Activated B cell treated with CpG ODN at 0.5 μM for 24 hours (primary cell): ENCODE data around the gene NCBP3. TPM values are rescaled to one million over a fixed set of nuclear protein-coding genes. Genes with fewer than 3 reads are reported as not detected.

Experiments used
- ATAC-seq: fragments of 200-7000 bp; cut with Tn5 transposase; one replicate; pipeline ENCODE4 v1.10.0; 2021; ENCODE audit warnings: low read depth, mild to moderate bottlenecking, moderate library complexity
- CTCF ChIA-PET: fragments of 350-600 bp; sonication (Branson Sonifier 250); formaldehyde crosslinking; loops from one replicate; lab custom pipeline; 2021; ENCODE audit warnings: antibody characterized with exemption; lab: Charles Lee
- POLR2A ChIA-PET: fragments of 350-600 bp; sonication (Branson Sonifier 250); formaldehyde crosslinking; loops from one replicate; lab custom pipeline; 2021; ENCODE audit warnings: antibody characterized with exemption; lab: Charles Lee
- DNase-seq: peaks from one replicate; pipeline ENCODE4 v3.0.0; 2022
- H3K27ac Mint-ChIP-seq: one replicate; pipeline ENCODE4 v1.8.0; 2020; ENCODE audit warnings: mixed read lengths
- H3K27me3 Mint-ChIP-seq: one replicate; pipeline ENCODE4 v1.8.0; 2021; ENCODE audit warnings: mixed read lengths
- H3K36me3 Mint-ChIP-seq: one replicate; pipeline ENCODE4 v1.8.0; 2021; ENCODE audit warnings: low read depth, mixed read lengths
- H3K4me1 Mint-ChIP-seq: one replicate; pipeline ENCODE4 v1.8.0; 2021; ENCODE audit warnings: mixed read lengths
- H3K4me3 Mint-ChIP-seq: one replicate; pipeline ENCODE4 v1.8.0; 2020; ENCODE audit warnings: mild to moderate bottlenecking, mixed read lengths
- H3K9me3 Mint-ChIP-seq: one replicate; pipeline ENCODE4 v1.8.0; 2020; ENCODE audit warnings: mixed read lengths
- CTCF ChIP-seq: fragments of 200-600 bp; IDR thresholded peaks from one replicate; pipeline ENCODE4 v1.8.0; 2022; ENCODE audit warnings: antibody characterized with exemption, mild to moderate bottlenecking
- intact Hi-C: fragments of 100-400 bp; cut with micrococcal nuclease; formaldehyde crosslinking; loops from one replicate; pipeline ENCODE4 v1.15.1; 2024
- total RNA-seq: library from RNA; stranded (reverse); gene quantifications from 2 replicates; pipeline ENCODE4 v1.2.3, GENCODE V29; 2022

NCBP3 gene
- total RNA-seq, 1 donor from 2014 or later, result 49.5 TPM

- peaks cover 31% of the 10 kb centered on the region for H3K4me1 Mint-ChIP-seq
- POLR2A ChIA-PET, result no interaction called here
- no peak for TF ChIP-seq CTCF
- intact Hi-C loops, result no loop called here
- H3K36me3 Mint-ChIP-seq, result no peaks in the 10 kb centered on the region
- CTCF ChIA-PET, result interaction anchor here (1.4 to 1.5 kb wide), 2 partner anchors 28 to 58 kb away, joined by 3 to 5 read pairs; no protein-coding TSS in a partner anchor
- H3K27ac Mint-ChIP-seq, result no peak overlapping the region
- ATAC-seq (no peak), DNase-seq (no peak)
- no peak overlapping the region for H3K4me3 Mint-ChIP-seq
- H3K27me3 Mint-ChIP-seq, result no peaks in the 10 kb centered on the region
- H3K9me3 Mint-ChIP-seq, result no peaks in the 10 kb centered on the region
Measured at GRCh38 chr17:3768769-3769168, 77.3 kb downstream of the NCBP3 start.

- Mint-ChIP-seq H3K4me3 (no peak overlapping the region), H3K36me3 (no peaks in the 10 kb centered on the region), H3K9me3 (no peaks in the 10 kb centered on the region), H3K27ac (no peak overlapping the region), H3K27me3 (no peaks in the 10 kb centered on the region), H3K4me1 (peaks cover 35% of the 10 kb centered on the region)
- no peak for TF ChIP-seq CTCF
- ATAC-seq, result no peak
- ChIA-PET CTCF (no interaction called here), POLR2A (no interaction called here)
- intact Hi-C loops, result no loop called here
- DNase-seq, result no peak
Measured at GRCh38 chr17:3768341-3768740, 77.7 kb downstream of the NCBP3 start.

- no peak for DNase-seq
- TF ChIP-seq CTCF, result no peak
- H3K9me3 Mint-ChIP-seq, result no peaks in the 10 kb centered on the region
- no peak overlapping the region for H3K4me3 Mint-ChIP-seq
- H3K27ac Mint-ChIP-seq, result no peak overlapping the region
- no peaks in the 10 kb centered on the region for H3K36me3 Mint-ChIP-seq
- CTCF ChIA-PET, result interaction anchor here (0.7 to 1.5 kb wide), 5 partner anchors 15 to 93 kb away, joined by 3 read pairs; partner anchors contain the start of gene NCBP3
- intact Hi-C loops, result no loop called here
- POLR2A ChIA-PET, result no interaction called here
- H3K4me1 Mint-ChIP-seq, result peaks cover 32% of the 10 kb centered on the region
- no peaks in the 10 kb centered on the region for H3K27me3 Mint-ChIP-seq
- no peak for ATAC-seq
Measured at GRCh38 chr17:3766779-3767178, 79.3 kb downstream of the NCBP3 start.

- intact Hi-C loops, result loop anchor here (1.0 to 2.0 kb wide), 4 partner anchors 29 to 61 kb away; no protein-coding TSS in a partner anchor
- no peak for TF ChIP-seq CTCF
- Mint-ChIP-seq H3K36me3 (no peaks in the 10 kb centered on the region), H3K4me1 (peaks cover 29% of the 10 kb centered on the region), H3K27me3 (no peaks in the 10 kb centered on the region), H3K27ac (peak overlapping the region; percentile 82), H3K4me3 (no peak overlapping the region), H3K9me3 (no peaks in the 10 kb centered on the region)
- no peak for DNase-seq
- ChIA-PET CTCF (interaction anchor here (1.1 to 1.7 kb wide), 6 partner anchors 30 to 92 kb away, joined by 3 to 5 read pairs (median 3); partner anchors contain the start of gene NCBP3), POLR2A (interaction anchor here (0.8 to 2.1 kb wide), 4 partner anchors 10 to 249 kb away, joined by 3 to 13 read pairs (median 7); no protein-coding TSS in a partner anchor)
- no peak for ATAC-seq
Measured at GRCh38 chr17:3765981-3766380, 80.1 kb downstream of the NCBP3 start.

- ChIA-PET POLR2A (interaction anchor here (1.0 to 2.6 kb wide), 4 partner anchors 9 to 69 kb away, joined by 3 to 9 read pairs (median 3); partner anchors contain the start of gene P2RX5), CTCF (interaction anchor here (1.1 to 1.9 kb wide), 2 partner anchors 25 to 64 kb away, joined by 4 to 6 read pairs; no protein-coding TSS in a partner anchor)
- H3K27ac Mint-ChIP-seq, result peak overlapping the region; percentile 85
- DNase-seq (no peak), ATAC-seq (no peak)
- no peaks in the 10 kb centered on the region for H3K27me3 Mint-ChIP-seq
- H3K36me3 Mint-ChIP-seq, result no peaks in the 10 kb centered on the region
- intact Hi-C loops, result loop anchor here (2.0 kb wide), 2 partner anchors 27 to 53 kb away; no protein-coding TSS in a partner anchor
- H3K9me3 Mint-ChIP-seq, result no peaks in the 10 kb centered on the region
- H3K4me1 Mint-ChIP-seq, result peaks cover 21% of the 10 kb centered on the region
- no peak for TF ChIP-seq CTCF
- no peak overlapping the region for H3K4me3 Mint-ChIP-seq
Measured at GRCh38 chr17:3763777-3764170, 82.3 kb downstream of the NCBP3 start.
